ENCODE data around the gene LCN6. TPM values are rescaled to one million over a fixed set of nuclear protein-coding genes. Genes with fewer than 3 reads are reported as not detected.

LCN6 gene
- polyA plus RNA-seq, 1 donor from 2014 or later = not detected

GRCh38 chr9:136754626-136755301, 6.4 kb upstream of the LCN6 start:
- no peaks in the 10 kb centered on the region for H3F3A ChIP-seq (ENCODE audit: insufficient read depth, low read length, poor library complexity, severe bottlenecking)
- H3K27me3 ChIP-seq (ENCODE audit: insufficient read depth, low read depth, low read length) = no peaks in the 10 kb centered on the region
- H2AFZ ChIP-seq (ENCODE audit: low read depth, low read length) = no peak overlapping the region
- H3K27ac ChIP-seq (ENCODE audit: low read length) = no peak overlapping the region
- no peaks in the 10 kb centered on the region for H3K9me2 ChIP-seq (ENCODE audit: insufficient read depth, low read length)
- no peaks in the 10 kb centered on the region for H3K9me3 ChIP-seq (ENCODE audit: low read length)
- no peaks in the 10 kb centered on the region for H3K79me2 ChIP-seq (replicated peaks; ENCODE audit: insufficient read depth, low read length)
- no peak overlapping the region for H3K4me2 ChIP-seq (ENCODE audit: low read length)
- H3K9ac ChIP-seq (ENCODE audit: low read length) = no peak overlapping the region
- TF ChIP-seq EP300 (conservative IDR thresholded peaks at IDR 0.05; ENCODE audit: poor library complexity, severe bottlenecking) (no peak), REST (IDR thresholded peaks at IDR 0.05; ENCODE audit: borderline replicate concordance) (no peak), POLR2AphosphoS5 (IDR thresholded peaks at IDR 0.05) (no peak), SMC3 (conservative IDR thresholded peaks at IDR 0.05; ENCODE audit: poor library complexity) (no peak), MXI1 (conservative IDR thresholded peaks at IDR 0.05; ENCODE audit: poor library complexity, severe bottlenecking) (no peak), RAD21 (conservative IDR thresholded peaks at IDR 0.05) (no peak), CTCF (IDR thresholded peaks at IDR 0.05; ENCODE audit: poor library complexity, severe bottlenecking) (no peak), EZH2 (IDR thresholded peaks at IDR 0.05; ENCODE audit: borderline replicate concordance, insufficient read depth, low read length, poor library complexity, severe bottlenecking) (no peak)
- H3K4me3 ChIP-seq (ENCODE audit: low read length) = no peak overlapping the region
- H4K20me1 ChIP-seq (ENCODE audit: insufficient read depth) = no peaks in the 10 kb centered on the region
- H3K36me3 ChIP-seq (ENCODE audit: insufficient read depth, low read length) = no peaks in the 10 kb centered on the region

GRCh38 chr9:136754059-136754572, 5.8 kb upstream of the LCN6 start:
- no peaks in the 10 kb centered on the region for H3K27me3 ChIP-seq (ENCODE audit: insufficient read depth, low read depth, low read length)
- H3K4me2 ChIP-seq (ENCODE audit: low read length) = no peak overlapping the region
- no peak overlapping the region for H3K27ac ChIP-seq (ENCODE audit: low read length)
- TF ChIP-seq TAF1 (IDR thresholded peaks at IDR 0.05; ENCODE audit: low read depth) (no peak), CTCF (IDR thresholded peaks at IDR 0.05; ENCODE audit: poor library complexity, severe bottlenecking) (no peak), SMC3 (conservative IDR thresholded peaks at IDR 0.05; ENCODE audit: poor library complexity) (no peak), MXI1 (conservative IDR thresholded peaks at IDR 0.05; ENCODE audit: poor library complexity, severe bottlenecking) (no peak), EZH2 (IDR thresholded peaks at IDR 0.05; ENCODE audit: borderline replicate concordance, insufficient read depth, low read length, poor library complexity, severe bottlenecking) (no peak), EP300 (conservative IDR thresholded peaks at IDR 0.05; ENCODE audit: poor library complexity, severe bottlenecking) (no peak), REST (IDR thresholded peaks at IDR 0.05; ENCODE audit: borderline replicate concordance) (no peak), RAD21 (conservative IDR thresholded peaks at IDR 0.05) (no peak), POLR2AphosphoS5 (IDR thresholded peaks at IDR 0.05) (no peak)
- H3K4me3 ChIP-seq (ENCODE audit: low read length) = no peak overlapping the region
- H3F3A ChIP-seq (ENCODE audit: insufficient read depth, low read length, poor library complexity, severe bottlenecking) = no peaks in the 10 kb centered on the region
- no peaks in the 10 kb centered on the region for H3K36me3 ChIP-seq (ENCODE audit: insufficient read depth, low read length)
- no peaks in the 10 kb centered on the region for H3K9me2 ChIP-seq (ENCODE audit: insufficient read depth, low read length)
- H4K20me1 ChIP-seq (ENCODE audit: insufficient read depth) = no peaks in the 10 kb centered on the region
- H2AFZ ChIP-seq (ENCODE audit: low read depth, low read length) = no peak overlapping the region
- no peaks in the 10 kb centered on the region for H3K9me3 ChIP-seq (ENCODE audit: low read length)
- H3K79me2 ChIP-seq (replicated peaks; ENCODE audit: insufficient read depth, low read length) = no peaks in the 10 kb centered on the region
- H3K9ac ChIP-seq (ENCODE audit: low read length) = no peak overlapping the region
